CD4-positive, alpha-beta memory T cell (primary cell): ENCODE results near the gene ST6GALNAC3. TPM values are rescaled to one million over a fixed set of nuclear protein-coding genes. Genes with fewer than 3 reads are reported as not detected.

Source experiments
- CTCF ChIA-PET: fragments of 350-600 bp; sonication (Branson Sonifier 250); formaldehyde crosslinking; loops from one replicate; lab custom pipeline; 2021; ENCODE audit warnings: inconsistent platforms; ENCODE audit not compliant: partially characterized antibody; lab: Charles Lee
- POLR2A ChIA-PET: fragments of 350-600 bp; sonication (Branson Sonifier 250); formaldehyde crosslinking; loops from one replicate; lab custom pipeline; 2021; ENCODE audit not compliant: partially characterized antibody; lab: Charles Lee
- DNase-seq, 5 donors: peaks; one replicate each; pipeline versions ENCODE4 v3.0.0 to v3.0.0-alpha.2; 2020 to 2022; ENCODE audit warnings: mixed read lengths in 1 of 5
- H3K27ac ChIP-seq: one replicate; pipeline ENCODE4 v1.7.0; 2013; ENCODE audit warnings: low read depth, low read length
- H3K27me3 ChIP-seq: 2 replicates; pipeline ENCODE4 v1.7.0; 2013; ENCODE audit warnings: mild to moderate bottlenecking, low read length, moderate library complexity; ENCODE audit not compliant: insufficient read depth
- H3K36me3 ChIP-seq: 2 replicates; pipeline ENCODE4 v1.7.0; 2013; ENCODE audit warnings: mild to moderate bottlenecking, low read length, moderate library complexity; ENCODE audit not compliant: insufficient read depth
- H3K4me1 ChIP-seq: 2 replicates; pipeline ENCODE4 v1.7.0; 2013; ENCODE audit warnings: mild to moderate bottlenecking, low read length, moderate library complexity; ENCODE audit not compliant: insufficient read depth
- H3K4me3 ChIP-seq, 2 donors: one replicate each; pipeline ENCODE4 v1.7.0; 2013; ENCODE audit warnings: low read length in 2 of 2, mild to moderate bottlenecking in 1 of 2
- H3K9me3 ChIP-seq, 2 donors: one replicate each; pipeline ENCODE4 v1.7.0; 2013; ENCODE audit warnings: low read length in 2 of 2, control low read depth in 1 of 2; ENCODE audit not compliant: control insufficient read depth in 1 of 2
- H3K27ac Mint-ChIP-seq, 7 donors: one replicate each; pipeline ENCODE4 v1.8.0; 2020 to 2021; ENCODE audit warnings: mixed read lengths in 7 of 7, mild to moderate bottlenecking in 6 of 7, inconsistent platforms in 3 of 7, moderate library complexity in 3 of 7
- H3K27me3 Mint-ChIP-seq, 2 donors: one replicate each; pipeline ENCODE4 v1.8.0; 2020 to 2021; ENCODE audit warnings: mixed read lengths in 2 of 2
- H3K36me3 Mint-ChIP-seq, 2 donors: one replicate each; pipeline ENCODE4 v1.8.0; 2020 to 2021; ENCODE audit warnings: mixed read lengths in 2 of 2, inconsistent platforms in 1 of 2, mild to moderate bottlenecking in 1 of 2
- H3K4me1 Mint-ChIP-seq, 4 donors: one replicate each; pipeline ENCODE4 v1.8.0; 2020 to 2021; ENCODE audit warnings: mixed read lengths in 4 of 4, mild to moderate bottlenecking in 1 of 4
- H3K4me3 Mint-ChIP-seq, 8 donors: one replicate each; pipeline ENCODE4 v1.8.0; 2020 to 2021; ENCODE audit warnings: mixed read lengths in 8 of 8, mild to moderate bottlenecking in 7 of 8, moderate library complexity in 6 of 8, inconsistent platforms in 3 of 8
- H3K9me3 Mint-ChIP-seq, 8 donors: one replicate each; pipeline ENCODE4 v1.8.0; 2020 to 2021; ENCODE audit warnings: mixed read lengths in 8 of 8, mild to moderate bottlenecking in 5 of 8, inconsistent platforms in 3 of 8, moderate library complexity in 1 of 8
- intact Hi-C: fragments of 100-400 bp; cut with micrococcal nuclease; formaldehyde crosslinking; loops from one replicate; pipeline ENCODE4 v1.15.1; 2023
- polyA plus RNA-seq, 2 donors: library from polyadenylated mRNA; unstranded; fragments of 300-500 nt; fragmentation: Illumina TruSeq; gene quantifications; one replicate each; pipeline ENCODE4 v1.2.3, GENCODE V29; 2021
- total RNA-seq, 2 experiments: library from RNA; stranded (reverse); gene quantifications; one replicate each; pipeline ENCODE4 v1.2.3, GENCODE V29; 2021

The ST6GALNAC3 gene
- total and polyA plus RNA-seq, 4 experiments from 2014 or later = 0.47 to 1.2 (median 1.1) TPM; not detected in 1

DNA sequence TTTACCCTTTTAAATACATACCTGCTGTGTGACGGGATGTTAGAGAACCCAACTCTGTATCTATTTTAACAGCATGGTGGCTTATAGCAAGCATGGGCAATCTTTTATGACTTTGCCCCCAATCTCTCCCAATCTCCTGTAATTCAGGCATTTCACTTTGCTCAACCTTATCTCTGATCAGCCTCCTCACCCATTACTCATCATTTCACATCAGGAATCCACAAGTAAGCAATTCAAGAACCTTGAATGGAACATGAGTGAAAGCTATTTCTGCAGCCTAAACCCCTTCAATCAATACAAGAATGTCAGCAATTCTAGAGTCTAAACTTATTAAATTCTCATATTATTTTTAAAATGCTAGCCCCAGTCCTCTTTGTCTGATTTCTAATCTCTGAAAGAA, 199.8 kb downstream of the ST6GALNAC3 start:
- no peaks in the 10 kb centered on the region for H3K36me3 Mint-ChIP-seq

DNA sequence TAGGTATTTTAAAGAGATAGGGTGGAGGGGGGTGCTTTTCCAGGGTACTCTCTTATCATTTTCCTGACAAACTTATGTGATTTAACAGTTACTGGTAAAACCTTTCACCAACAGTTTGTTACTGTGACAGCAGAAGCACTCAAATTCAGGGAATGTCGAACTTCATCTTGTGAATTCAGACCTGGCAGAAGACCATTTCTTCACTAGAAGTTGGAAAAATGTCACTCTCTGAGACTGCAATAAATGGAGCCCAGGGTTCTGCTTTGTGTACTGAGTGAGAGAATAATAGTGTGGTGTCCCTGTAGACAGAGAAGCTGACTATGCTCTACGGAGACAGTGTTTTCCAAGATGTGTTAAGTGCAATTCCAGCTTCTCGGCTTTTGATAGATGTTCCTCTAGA, 200.2 kb downstream of the ST6GALNAC3 start:
- no peaks in the 10 kb centered on the region for H3K9me3 ChIP-seq
- no peaks in the 10 kb centered on the region for H3K27me3 Mint-ChIP-seq
- H3K4me3 ChIP-seq = no peak overlapping the region
- intact Hi-C loops = no loop called here
- H3K27me3 ChIP-seq = no peaks in the 10 kb centered on the region
- H3K36me3 ChIP-seq = no peaks in the 10 kb centered on the region
- ChIA-PET CTCF (no interaction called here), POLR2A (no interaction called here)
- no peaks in the 10 kb centered on the region for H3K36me3 Mint-ChIP-seq
- peaks cover 0 to 2% (median 0%) of the 10 kb centered on the region in 8 donors for H3K9me3 Mint-ChIP-seq
- no peak overlapping the region for H3K27ac ChIP-seq
- no peak overlapping the region for H3K27ac Mint-ChIP-seq
- peaks cover 15% of the 10 kb centered on the region for H3K4me1 ChIP-seq
- no peak for DNase-seq
- no peak overlapping the region for H3K4me3 Mint-ChIP-seq
- H3K4me1 Mint-ChIP-seq = peaks cover 7 to 23% (median 18%) of the 10 kb centered on the region in 4 donors

More for the DNA sequence above, 199.8 kb downstream of the ST6GALNAC3 start:
- Histone ChIP-seq H3K4me3 (no peak overlapping the region), H3K27ac (no peak overlapping the region), H3K9me3 (no peaks in the 10 kb centered on the region), H3K27me3 (no peaks in the 10 kb centered on the region), H3K36me3 (no peaks in the 10 kb centered on the region), H3K4me1 (peaks cover 19% of the 10 kb centered on the region)
- DNase-seq = no peak
- Mint-ChIP-seq H3K27ac (no peak overlapping the region), H3K9me3 (peaks cover 0 to 2% (median 0%) of the 10 kb centered on the region in 8 donors), H3K27me3 (no peaks in the 10 kb centered on the region), H3K4me1 (peaks cover 8 to 27% (median 23%) of the 10 kb centered on the region in 4 donors), H3K4me3 (no peak overlapping the region)
- ChIA-PET POLR2A (no interaction called here), CTCF (no interaction called here)
- intact Hi-C loops = no loop called here

GRCh38 chr1:76278711-76279100, 204.2 kb downstream of the ST6GALNAC3 start:
- intact Hi-C loops = no loop called here
- Histone ChIP-seq H3K4me3 (no peak overlapping the region), H3K27ac (no peak overlapping the region), H3K36me3 (no peaks in the 10 kb centered on the region), H3K27me3 (no peaks in the 10 kb centered on the region), H3K9me3 (no peaks in the 10 kb centered on the region), H3K4me1 (no peaks in the 10 kb centered on the region)
- DNase-seq = no peak
- ChIA-PET POLR2A (no interaction called here), CTCF (no interaction called here)
- H3K4me3 Mint-ChIP-seq = no peak overlapping the region
- peaks cover 0 to under 1% (median 0%) of the 10 kb centered on the region in 8 donors for H3K9me3 Mint-ChIP-seq
- H3K36me3 Mint-ChIP-seq = no peaks in the 10 kb centered on the region
- H3K27me3 Mint-ChIP-seq = no peaks in the 10 kb centered on the region
- no peaks in the 10 kb centered on the region for H3K4me1 Mint-ChIP-seq
- no peak overlapping the region for H3K27ac Mint-ChIP-seq

DNA sequence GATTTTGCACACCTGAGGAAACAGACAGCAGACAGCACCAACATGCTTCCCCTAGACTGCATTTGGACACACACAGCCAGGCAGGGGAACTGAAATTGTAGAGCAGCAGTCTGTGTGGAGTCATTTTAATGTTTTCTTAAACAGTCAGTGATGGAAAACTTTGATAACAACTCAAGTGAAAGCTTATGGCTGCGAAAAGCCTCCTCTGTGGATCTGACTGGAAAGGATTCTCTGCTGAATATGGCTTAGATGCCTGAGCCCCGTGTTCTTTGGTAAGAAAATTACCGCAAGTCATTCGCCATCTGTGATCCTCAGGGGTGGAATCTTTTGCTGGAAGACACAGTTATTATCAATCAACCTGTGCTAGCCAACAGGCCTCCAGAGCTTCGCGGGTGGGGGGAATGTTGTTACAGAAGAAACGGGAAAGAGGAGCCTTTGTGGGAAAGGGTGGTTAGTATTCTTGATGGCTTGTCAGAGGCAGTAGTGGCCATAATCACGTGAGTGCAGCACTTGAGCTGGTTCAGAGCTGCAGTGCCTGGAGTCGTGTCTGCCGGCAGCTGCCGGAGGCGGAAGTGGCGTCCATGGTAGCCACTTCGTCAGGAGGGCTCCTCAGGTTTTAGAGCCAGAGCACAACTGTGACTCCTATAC, 204.7 kb downstream of the ST6GALNAC3 start:
- ChIA-PET POLR2A (no interaction called here), CTCF (no interaction called here)
- no peaks in the 10 kb centered on the region for H3K9me3 Mint-ChIP-seq
- Histone ChIP-seq H3K36me3 (no peaks in the 10 kb centered on the region), H3K27me3 (no peaks in the 10 kb centered on the region), H3K9me3 (no peaks in the 10 kb centered on the region), H3K4me1 (no peaks in the 10 kb centered on the region), H3K27ac (no peak overlapping the region), H3K4me3 (no peak overlapping the region)
- no peak overlapping the region for H3K27ac Mint-ChIP-seq
- no peaks in the 10 kb centered on the region for H3K36me3 Mint-ChIP-seq
- H3K27me3 Mint-ChIP-seq = no peaks in the 10 kb centered on the region
- intact Hi-C loops = no loop called here
- H3K4me1 Mint-ChIP-seq = no peaks in the 10 kb centered on the region
- peak overlapping the region in 1 of 8 donors; percentile 4 for H3K4me3 Mint-ChIP-seq
- no peak for DNase-seq

- Mint-ChIP-seq H3K27me3 (no peaks in the 10 kb centered on the region), H3K9me3 (peaks cover 0 to 2% (median 0%) of the 10 kb centered on the region in 8 donors), H3K36me3 (no peaks in the 10 kb centered on the region), H3K4me3 (no peak overlapping the region), H3K27ac (no peak overlapping the region), H3K4me1 (peaks cover 6 to 16% (median 11%) of the 10 kb centered on the region in 4 donors)
- ChIA-PET CTCF (no interaction called here), POLR2A (no interaction called here)
- no peaks in the 10 kb centered on the region for H3K27me3 ChIP-seq
- H3K27ac ChIP-seq = no peak overlapping the region
- no peaks in the 10 kb centered on the region for H3K9me3 ChIP-seq
- H3K36me3 ChIP-seq = no peaks in the 10 kb centered on the region
- H3K4me3 ChIP-seq = no peak overlapping the region
- intact Hi-C loops = no loop called here
- DNase-seq = no peak
- peaks cover 15% of the 10 kb centered on the region for H3K4me1 ChIP-seq
These were observed 206.8 kb downstream of the ST6GALNAC3 start for GRCh38 chr1:76281306-76281705.

GRCh38 chr1:76284842-76285241, 210.3 kb downstream of the ST6GALNAC3 start:
- POLR2A ChIA-PET = interaction anchor here (0.7 to 1.3 kb wide), 2 partner anchors 9 to 130 kb away, joined by 3 read pairs; no protein-coding TSS in a partner anchor
- Histone ChIP-seq H3K4me3 (no peak overlapping the region), H3K4me1 (peaks cover 39% of the 10 kb centered on the region), H3K27ac (no peak overlapping the region), H3K9me3 (no peaks in the 10 kb centered on the region), H3K27me3 (no peaks in the 10 kb centered on the region), H3K36me3 (no peaks in the 10 kb centered on the region)
- Mint-ChIP-seq H3K27me3 (no peaks in the 10 kb centered on the region), H3K27ac (peak overlapping the region in 3 of 7 donors; percentile 9 to 61 (median 54)), H3K4me1 (peaks cover 22 to 35% (median 28%) of the 10 kb centered on the region in 4 donors), H3K4me3 (no peak overlapping the region), H3K36me3 (no peaks in the 10 kb centered on the region), H3K9me3 (peaks cover 0 to 2% (median 0%) of the 10 kb centered on the region in 8 donors)
- CTCF ChIA-PET = no interaction called here
- DNase-seq = no peak
- intact Hi-C loops = loop anchor here (2.0 kb wide), 1 partner anchor 18 kb away; no protein-coding TSS in a partner anchor

DNA sequence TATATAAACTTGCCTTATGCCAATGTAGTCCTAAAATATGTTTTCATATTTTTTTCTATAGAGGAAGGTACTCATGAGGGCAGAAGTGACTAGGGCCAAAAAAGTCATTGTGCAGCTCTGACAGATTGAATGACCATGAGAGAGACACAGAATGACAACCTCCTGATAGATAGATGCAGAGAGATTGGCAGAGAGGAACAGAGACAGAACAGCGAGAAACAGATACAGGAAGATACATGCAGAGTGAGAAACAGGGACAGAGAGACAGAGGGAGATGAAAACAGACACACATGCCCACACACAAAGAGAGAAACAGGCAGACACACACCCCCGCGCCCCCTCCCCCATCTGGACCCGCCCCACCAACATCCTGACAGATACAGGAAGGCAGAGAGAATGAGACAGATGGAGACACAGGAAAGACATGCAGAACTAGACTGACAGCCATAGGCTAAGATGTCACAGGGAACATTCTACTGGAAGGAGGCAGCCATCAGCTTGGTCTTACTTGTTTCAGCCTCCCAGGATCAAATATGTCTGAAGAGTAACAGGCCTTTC, 211.1 kb downstream of the ST6GALNAC3 start:
- peak in 1 of 5 donors; percentile 13 for DNase-seq
- H3K4me1 ChIP-seq = peaks cover 48% of the 10 kb centered on the region
- H3K4me1 Mint-ChIP-seq = peaks cover 25 to 41% (median 35%) of the 10 kb centered on the region in 4 donors
- ChIA-PET POLR2A (interaction anchor here (0.7 to 1.3 kb wide), 2 partner anchors 8 to 131 kb away, joined by 3 read pairs; no protein-coding TSS in a partner anchor), CTCF (no interaction called here)
- peaks cover 0 to 2% (median 0%) of the 10 kb centered on the region in 8 donors for H3K9me3 Mint-ChIP-seq
- no peaks in the 10 kb centered on the region for H3K27me3 ChIP-seq
- peak overlapping the region in 5 of 8 donors; percentile 2 to 29 (median 10) for H3K4me3 Mint-ChIP-seq
- H3K27me3 Mint-ChIP-seq = no peaks in the 10 kb centered on the region
- H3K4me3 ChIP-seq = no peak overlapping the region
- H3K36me3 ChIP-seq = no peaks in the 10 kb centered on the region
- no peaks in the 10 kb centered on the region for H3K9me3 ChIP-seq
- no peak overlapping the region for H3K27ac ChIP-seq
- H3K36me3 Mint-ChIP-seq = no peaks in the 10 kb centered on the region
- peak overlapping the region in 5 of 7 donors; percentile 15 to 86 (median 66) for H3K27ac Mint-ChIP-seq
- intact Hi-C loops = loop anchor here (2.0 kb wide), 1 partner anchor 19 kb away; no protein-coding TSS in a partner anchor
